Pancreas (tissue), 10 donors: ENCODE measurements around the gene TMEM207. TPM values are rescaled to one million over a fixed set of nuclear protein-coding genes. Genes with fewer than 3 reads are reported as not detected.

Source experiments
- ATAC-seq, 4 donors: fragments of 200-7000 bp; cut with Tn5 transposase; one replicate each; pipeline versions ENCODE4 v1.8.0 to v1.9.1; 2020; ENCODE audit warnings: mild to moderate bottlenecking in 4 of 4, moderate library complexity in 4 of 4
- DNase-seq, 6 donors: peaks; one replicate each; pipeline ENCODE4 v3.0.0-alpha.2; 2020
- FAIRE-seq: peaks from 2 replicates; lab custom pipeline; 2012; peaks lifted over from hg19 to GRCh38; lab: Jason Lieb, UNC
- H3K27ac ChIP-seq, 4 donors: fragments of 200-600 bp; sonication (generic); 1 replicate in 3 of 4; 2 replicates in 1 of 4; pipeline versions ENCODE4 v1.5.0 to v1.8.0; 2020
- H3K27me3 ChIP-seq, 4 donors: fragments of 200-600 bp; one replicate each; pipeline ENCODE4 v1.8.0; 2021
- H3K36me3 ChIP-seq, 3 donors: fragments of 200-600 bp; sonication (generic) in 1 of 3; one replicate each; pipeline versions ENCODE4 v1.5.0 to v1.8.0; 2020 to 2021
- H3K4me1 ChIP-seq, 3 donors: fragments of 200-600 bp; one replicate each; pipeline ENCODE4 v1.8.0; 2021
- H3K4me3 ChIP-seq, 4 donors: fragments of 200-600 bp; sonication (generic) in 2 of 4; one replicate each; pipeline versions ENCODE4 v1.5.0 to v1.8.0; 2020 to 2021
- H3K9me3 ChIP-seq, 4 donors: fragments of 200-600 bp; one replicate each; pipeline ENCODE4 v1.8.0; 2021
- WGBS, 2 donors: extraction: QIAGEN DNeasy Blood & Tissue Kit; methylation state at CpG; one replicate each; pipeline ENCODE4 v1.1.7; 2013; 5-methylcytosine and 5-hydroxymethylcytosine counted together
- intact Hi-C, 3 donors: fragments of 100-400 bp; cut with DNase I; formaldehyde crosslinking; loops; one replicate each; pipeline versions ENCODE4 v1.11.1 to v1.14.2; 2022
- polyA plus RNA-seq, 2 donors: library from polyadenylated mRNA; stranded (reverse); fragments of 200-250 nt; gene quantifications; one replicate each; pipeline ENCODE4 v1.2.3, GENCODE V29; 2013
- total RNA-seq, 6 donors: library from RNA; stranded (reverse); fragmentation: NEBNext Ultra II Directional in 4 of 6; extraction: Animal tissue kit (Norgen Biotek cat#: 25700) in 4 of 6; gene quantifications; one replicate each; pipeline versions ENCODE4 v1.2.1 to v1.2.4, GENCODE V29; 2021 to 2023
- TF ChIP-seq, protein P1 (sequence below), 4 donors: fragments of 200-600 bp; sonication (generic) in 3 of 4; IDR thresholded peaks; one replicate each; pipeline versions ENCODE4 v1.5.0 to v1.8.0; 2021; ENCODE audit warnings: antibody characterized with exemption in 4 of 4
- donor health status: healthy with polysubstance abuse.
- donor health status: DM: no; HTN: no; CAD: no; lungs with moderate emphysema.
- donor health status: DM: no; HTN: no; CAD: no.
- donor health status: control.
- donor health status: control.
- donor health status: Bipolar disorder and iron deficiency.
- donor health status: DM: yes; HTN: yes; CAD: no.
- donor health status: DM: no; HTN: no; CAD: no.
- donor health status: DM: no; HTN: no; CAD: no.
- donor health status: DM: yes; HTN: yes; CAD: no.

The TMEM207 gene
- total RNA-seq (not detected), polyA plus RNA-seq (not detected)

DNA sequence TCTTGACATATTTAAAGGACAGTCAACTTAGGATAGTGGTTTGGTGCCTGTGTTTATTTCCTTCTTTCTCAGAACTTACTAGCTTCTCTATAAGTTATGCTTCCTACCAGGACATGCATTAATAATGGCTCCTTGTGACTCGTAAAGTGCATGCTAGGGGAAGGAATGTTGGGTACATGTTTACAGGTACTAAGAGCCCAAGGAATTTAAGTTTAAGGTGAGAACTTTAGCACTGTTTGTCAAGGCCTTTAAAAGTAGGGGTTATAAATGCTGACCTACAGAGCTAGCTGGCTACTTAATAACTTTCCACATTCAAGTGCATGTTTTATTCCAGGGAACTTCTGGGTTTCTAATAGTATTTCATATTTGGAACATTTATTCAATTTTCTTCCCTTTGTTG is at the start of gene TMEM207:
Gene TMEM207, minus strand, starts transcription at position 101 of the 400 bp plus-strand sequence. Its CDS starts 92 bp downstream, at position 9.
- no peak for DNase-seq
- H3K27ac ChIP-seq = no peak within 1 kb of the TSS
- H3K4me1 ChIP-seq = no peaks in the 10 kb centered on the region
- H3K9me3 ChIP-seq = no peaks in the 10 kb centered on the region
- no peak for ATAC-seq
- WGBS, 2 donors = 90 to 93% methylated on average over 1 of the region's 1 CpG
- FAIRE-seq = no peak
- H3K27me3 ChIP-seq = peaks cover 0 to 4% (median 0%) of the 10 kb centered on the region in 4 donors
- intact Hi-C loops = no loop called here
- H3K36me3 ChIP-seq = no peaks in the 10 kb centered on the region
- H3K4me3 ChIP-seq = no peak within 1 kb of the TSS
- TF ChIP-seq, protein P1, sequence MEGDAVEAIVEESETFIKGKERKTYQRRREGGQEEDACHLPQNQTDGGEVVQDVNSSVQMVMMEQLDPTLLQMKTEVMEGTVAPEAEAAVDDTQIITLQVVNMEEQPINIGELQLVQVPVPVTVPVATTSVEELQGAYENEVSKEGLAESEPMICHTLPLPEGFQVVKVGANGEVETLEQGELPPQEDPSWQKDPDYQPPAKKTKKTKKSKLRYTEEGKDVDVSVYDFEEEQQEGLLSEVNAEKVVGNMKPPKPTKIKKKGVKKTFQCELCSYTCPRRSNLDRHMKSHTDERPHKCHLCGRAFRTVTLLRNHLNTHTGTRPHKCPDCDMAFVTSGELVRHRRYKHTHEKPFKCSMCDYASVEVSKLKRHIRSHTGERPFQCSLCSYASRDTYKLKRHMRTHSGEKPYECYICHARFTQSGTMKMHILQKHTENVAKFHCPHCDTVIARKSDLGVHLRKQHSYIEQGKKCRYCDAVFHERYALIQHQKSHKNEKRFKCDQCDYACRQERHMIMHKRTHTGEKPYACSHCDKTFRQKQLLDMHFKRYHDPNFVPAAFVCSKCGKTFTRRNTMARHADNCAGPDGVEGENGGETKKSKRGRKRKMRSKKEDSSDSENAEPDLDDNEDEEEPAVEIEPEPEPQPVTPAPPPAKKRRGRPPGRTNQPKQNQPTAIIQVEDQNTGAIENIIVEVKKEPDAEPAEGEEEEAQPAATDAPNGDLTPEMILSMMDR (IDR thresholded peaks at IDR 0.05) = no peak

DNA sequence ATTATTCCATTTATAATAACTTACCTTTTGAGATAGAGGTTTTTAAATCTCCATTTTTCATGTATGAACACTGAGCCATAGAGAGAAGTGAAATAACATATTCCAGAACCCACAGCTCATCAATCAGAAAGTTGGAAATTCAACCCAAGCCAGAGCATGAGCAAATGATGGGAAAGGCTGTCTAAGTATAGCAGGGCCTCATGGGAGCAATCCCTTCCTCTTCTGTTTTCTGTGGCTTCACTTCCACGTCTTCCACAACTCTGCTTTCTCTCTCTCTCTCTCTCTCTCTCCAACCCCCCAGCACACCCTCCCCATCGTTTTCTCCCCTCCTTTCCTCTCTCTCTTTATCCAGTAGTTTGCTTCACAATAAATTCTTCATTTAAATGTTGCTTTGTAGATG is 49.4 kb upstream of the TMEM207 start:
- H3K9me3 ChIP-seq = no peaks in the 10 kb centered on the region
- H3K4me1 ChIP-seq = no peaks in the 10 kb centered on the region
- TF ChIP-seq, protein P1 (IDR thresholded peaks at IDR 0.05) = no peak
- H3K36me3 ChIP-seq = no peaks in the 10 kb centered on the region
- H3K27me3 ChIP-seq = no peaks in the 10 kb centered on the region
- intact Hi-C loops = no loop called here
- 46 to 58% methylated on average over 2 of the region's 2 CpGs for WGBS, 2 donors
- FAIRE-seq (no peak), DNase-seq (no peak), ATAC-seq (no peak)
- no peak overlapping the region for H3K4me3 ChIP-seq
- no peak overlapping the region for H3K27ac ChIP-seq

DNA sequence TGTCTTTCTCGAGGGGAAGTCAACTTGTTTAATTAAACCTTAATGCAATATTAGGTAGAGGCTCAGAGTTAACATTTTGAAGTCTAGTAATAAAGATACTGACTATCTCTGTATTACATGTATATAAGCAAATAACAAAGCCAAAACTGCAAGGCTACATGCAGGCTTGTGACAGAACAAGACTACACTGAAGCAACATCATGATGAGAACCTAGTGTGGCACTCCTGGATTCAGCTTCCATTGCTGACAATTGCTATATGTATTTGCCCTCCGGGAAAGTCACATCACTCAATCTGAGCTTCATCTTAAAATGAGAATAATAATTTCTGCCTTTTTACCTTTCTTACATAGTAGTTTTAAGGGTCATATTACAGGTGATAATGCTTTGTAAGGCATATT is 48.6 kb upstream of the TMEM207 start:
- DNase-seq = no peak
- no peak for ATAC-seq
- H3K4me1 ChIP-seq = no peaks in the 10 kb centered on the region
- TF ChIP-seq, protein P1 (IDR thresholded peaks at IDR 0.05) = no peak
- no peak overlapping the region for H3K4me3 ChIP-seq
- WGBS, 2 donors = 75 to 85% methylated on average over 2 of the region's 2 CpGs
- H3K27me3 ChIP-seq = no peaks in the 10 kb centered on the region
- H3K36me3 ChIP-seq = no peaks in the 10 kb centered on the region
- H3K27ac ChIP-seq = no peak overlapping the region
- H3K9me3 ChIP-seq = no peaks in the 10 kb centered on the region
- FAIRE-seq = no peak
- intact Hi-C loops = no loop called here

DNA sequence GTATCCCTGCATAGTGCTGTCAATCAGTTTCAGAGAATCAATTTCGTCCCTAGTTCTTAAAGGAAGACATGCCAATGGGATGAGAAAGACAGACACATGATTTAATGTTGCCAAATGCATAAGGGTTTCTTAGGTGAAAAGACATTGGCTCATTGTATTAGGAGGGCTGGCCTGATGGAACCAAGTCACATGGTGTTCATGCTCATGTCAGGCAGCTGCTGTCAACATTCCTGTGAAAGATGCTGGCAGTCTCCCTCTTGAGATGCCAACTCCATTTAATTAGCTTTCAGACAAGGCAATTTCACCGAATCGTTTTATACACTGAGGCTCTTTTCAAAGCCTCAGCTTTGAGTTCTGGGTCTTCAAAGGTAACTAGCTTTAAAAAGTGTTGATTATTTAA is 48.1 kb upstream of the TMEM207 start:
- 69 to 83% methylated on average over 3 of the region's 3 CpGs for WGBS, 2 donors
- H3K36me3 ChIP-seq = no peaks in the 10 kb centered on the region
- intact Hi-C loops = no loop called here
- H3K4me3 ChIP-seq = no peak overlapping the region
- H3K9me3 ChIP-seq = no peaks in the 10 kb centered on the region
- DNase-seq (no peak), ATAC-seq (no peak), FAIRE-seq (no peak)
- no peaks in the 10 kb centered on the region for H3K4me1 ChIP-seq
- TF ChIP-seq, protein P1 (IDR thresholded peaks at IDR 0.05) = no peak
- H3K27me3 ChIP-seq = no peaks in the 10 kb centered on the region
- H3K27ac ChIP-seq = no peak overlapping the region

DNA sequence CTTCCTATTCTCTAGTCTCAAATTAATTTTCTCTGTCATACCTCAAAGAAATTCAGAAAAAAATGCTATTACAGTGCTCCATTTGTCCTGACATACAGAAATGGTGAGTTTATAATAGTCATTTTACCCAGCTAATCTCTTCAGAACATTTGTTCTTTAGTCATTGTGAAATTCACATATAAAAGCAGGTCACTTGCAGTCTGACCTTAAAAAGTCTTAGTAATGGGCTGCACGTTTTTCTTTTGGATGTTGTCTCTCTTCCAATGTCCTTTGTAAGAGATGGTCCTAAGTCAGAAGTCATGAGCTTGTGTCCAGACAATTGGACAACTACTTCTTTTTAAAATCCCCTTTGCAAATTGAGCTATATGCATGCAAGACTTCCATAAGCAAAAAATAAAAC is 47.2 kb upstream of the TMEM207 start:
- no peak for ATAC-seq
- Histone ChIP-seq H3K9me3 (no peaks in the 10 kb centered on the region), H3K27me3 (no peaks in the 10 kb centered on the region), H3K36me3 (no peaks in the 10 kb centered on the region), H3K4me1 (no peaks in the 10 kb centered on the region), H3K27ac (no peak overlapping the region), H3K4me3 (no peak overlapping the region)
- TF ChIP-seq, protein P1 (IDR thresholded peaks at IDR 0.05) = no peak
- intact Hi-C loops = no loop called here
- no peak for FAIRE-seq
- no peak for DNase-seq
- WGBS, 2 donors = 18 to 23% methylated on average over 1 of the region's 1 CpG
